Urinary bladder (tissue), 4 donors: Measurements from ENCODE around the gene RTP3. TPM values are rescaled to one million over a fixed set of nuclear protein-coding genes. Genes with fewer than 3 reads are reported as not detected.
"Not testable (repeated sequence)": the region's sequence is repeated elsewhere in the genome, so short reads cannot be mapped to it uniquely, and the experiment has no call there.

Experiments
- DNase-seq: peaks from one replicate; pipeline ENCODE4 v3.0.0-alpha.2; 2015; ENCODE audit errors: extremely low spot score
- H3K27ac ChIP-seq: one replicate; pipeline ENCODE4 v1.5.1; 2013; ENCODE audit warnings: low read depth, mild to moderate bottlenecking, moderate library complexity
- H3K36me3 ChIP-seq: one replicate; pipeline ENCODE4 v1.6.1; 2013; ENCODE audit warnings: mild to moderate bottlenecking, moderate library complexity; ENCODE audit not compliant: insufficient read depth
- H3K4me1 ChIP-seq: one replicate; pipeline ENCODE4 v1.6.1; 2013; ENCODE audit warnings: mild to moderate bottlenecking, moderate library complexity; ENCODE audit not compliant: insufficient read depth
- H3K4me3 ChIP-seq: one replicate; pipeline ENCODE4 v1.5.1; 2013; ENCODE audit warnings: low read depth, low read length
- WGBS: extraction: QIAGEN DNeasy Blood & Tissue Kit; methylation state at CpG from one replicate; pipeline ENCODE4 v1.1.7; 2013; 5-methylcytosine and 5-hydroxymethylcytosine counted together
- polyA plus RNA-seq: library from polyadenylated mRNA; stranded (reverse); fragments of 200-250 nt; gene quantifications from one replicate; pipeline ENCODE4 v1.2.3, GENCODE V29; 2013
- total RNA-seq: library from RNA; depleted of rRNA; stranded (reverse); fragments of >200 nt; gene quantifications from one replicate; pipeline ENCODE4 v1.2.3, GENCODE V29; 2014
- donor health status: healthy with polysubstance abuse.
- donor health status: healthy.

Gene RTP3
- total and polyA plus RNA-seq, 2 donors = not detected

DNA sequence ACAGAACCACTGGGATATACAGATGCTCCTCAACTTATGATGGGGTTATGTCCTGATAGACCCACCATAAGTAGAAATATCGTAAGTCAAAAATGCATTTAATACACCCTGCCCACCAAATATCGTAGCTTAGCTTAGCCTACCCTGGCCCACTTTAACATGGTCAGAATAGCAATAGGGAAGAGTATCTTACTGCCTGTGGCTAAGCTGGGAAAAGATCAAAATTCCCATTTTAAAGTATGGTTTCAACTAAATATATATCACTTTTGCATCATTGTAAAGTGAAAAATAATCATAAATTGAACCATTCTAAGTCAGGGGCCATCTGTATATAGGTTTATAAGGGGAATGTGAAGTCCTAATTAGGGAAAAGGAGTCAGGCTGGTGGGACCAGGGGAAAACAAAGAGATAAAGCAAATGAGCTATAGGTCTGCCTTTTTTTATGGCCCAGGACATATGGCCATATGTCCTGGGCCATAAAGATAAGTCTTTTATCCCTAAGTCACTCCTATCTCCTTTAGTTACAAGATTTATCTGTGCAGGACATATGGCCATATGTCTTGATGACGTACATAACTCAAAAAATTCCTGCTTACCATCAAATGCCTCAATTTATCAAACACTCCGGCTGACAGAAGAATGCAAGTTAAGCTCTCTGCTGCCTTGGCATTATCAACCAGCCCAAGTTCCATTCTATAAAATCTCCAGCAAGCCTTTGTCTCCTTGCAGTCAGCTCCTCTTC lies 11.2 kb downstream of the RTP3 start:
- 72% methylated on average over 4 of the region's 4 CpGs for WGBS
- H3K36me3 ChIP-seq = no peaks in the 10 kb centered on the region
- DNase-seq = no peak
- no peak overlapping the region for H3K27ac ChIP-seq
- H3K4me3 ChIP-seq = no peak overlapping the region
- no peaks in the 10 kb centered on the region for H3K4me1 ChIP-seq

DNA sequence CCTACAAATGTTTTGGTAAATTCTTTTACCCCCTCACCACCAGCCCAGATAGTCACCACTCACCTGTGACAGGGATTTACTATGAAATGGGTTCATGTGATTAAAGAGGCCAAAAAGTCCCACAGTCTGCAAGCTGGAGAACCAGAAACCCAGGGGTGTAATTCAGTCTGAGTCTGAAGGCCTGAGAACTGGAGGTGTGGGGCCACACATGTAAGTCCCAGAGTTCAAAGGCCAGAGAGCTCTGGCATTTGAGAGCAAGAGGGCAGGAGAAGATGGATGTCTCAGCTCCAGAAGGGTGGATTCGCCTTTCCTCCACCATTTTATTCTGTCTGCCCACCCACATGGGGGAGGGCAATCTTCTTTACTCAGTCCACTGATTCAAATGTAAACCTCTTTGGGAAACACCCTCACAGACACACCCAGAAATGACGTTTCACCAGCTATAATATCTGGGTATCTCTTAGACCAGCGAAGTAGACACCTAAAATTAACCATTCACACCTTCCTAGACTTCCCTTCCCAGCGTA lies 11.9 kb downstream of the RTP3 start:
- no peak for DNase-seq
- 62% methylated on average over 4 of the region's 4 CpGs for WGBS
- no peaks in the 10 kb centered on the region for H3K4me1 ChIP-seq
- H3K27ac ChIP-seq = no peak overlapping the region
- no peak overlapping the region for H3K4me3 ChIP-seq
- no peaks in the 10 kb centered on the region for H3K36me3 ChIP-seq

DNA sequence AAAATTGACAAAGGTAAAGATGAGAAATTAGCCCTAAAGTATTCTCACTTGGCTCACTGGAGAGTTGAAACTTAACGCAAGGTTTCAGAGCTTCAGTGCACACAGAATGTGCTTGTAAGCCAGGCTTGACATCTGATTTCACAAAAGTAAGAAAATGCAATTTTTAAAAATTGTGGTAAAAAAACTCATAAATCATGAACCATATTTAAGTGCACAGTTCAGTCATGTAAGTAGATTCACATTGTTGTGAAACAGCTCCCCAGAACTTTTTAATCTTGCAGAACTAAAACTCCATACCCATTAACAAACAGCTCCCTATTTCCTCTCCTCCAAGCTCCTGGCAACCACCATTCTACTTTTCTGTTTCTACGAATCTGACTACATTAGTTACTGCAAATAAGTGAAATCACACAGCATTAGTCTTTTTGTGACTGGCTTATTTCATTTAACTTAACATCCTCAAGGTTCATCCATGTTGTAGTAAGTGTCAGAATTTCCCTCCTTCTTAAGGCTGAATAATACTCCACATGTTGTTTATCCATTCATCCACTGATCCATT lies 14.5 kb downstream of the RTP3 start:
- 76% methylated on average over 2 of the region's 2 CpGs for WGBS
- Histone ChIP-seq H3K36me3 (no peaks in the 10 kb centered on the region), H3K27ac (no peak overlapping the region), H3K4me1 (no peaks in the 10 kb centered on the region), H3K4me3 (no peak overlapping the region)
- no peak for DNase-seq

DNA sequence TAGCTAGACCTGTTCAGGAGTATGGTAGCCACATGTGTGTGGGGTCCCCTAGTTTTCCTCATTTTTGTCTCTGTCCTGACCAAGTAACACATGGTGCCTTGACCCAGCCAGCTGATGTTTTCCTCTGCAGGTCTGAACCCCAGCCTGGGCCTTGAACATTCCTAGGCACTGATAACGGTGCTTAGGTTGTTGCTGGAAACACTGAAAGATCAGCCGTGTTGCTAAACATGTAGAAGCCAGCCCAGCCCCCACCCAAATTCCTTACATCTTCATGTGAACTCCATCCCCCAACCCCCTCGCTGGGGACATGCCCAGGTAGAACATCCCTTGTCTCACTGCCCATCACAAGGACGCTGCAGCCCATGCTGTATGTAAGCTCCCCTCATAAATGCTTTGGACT lies 18.7 kb downstream of the RTP3 start:
- Histone ChIP-seq H3K36me3 (no peaks in the 10 kb centered on the region), H3K4me3 (no peak overlapping the region), H3K27ac (no peak overlapping the region), H3K4me1 (no peaks in the 10 kb centered on the region)
- no peak for DNase-seq
- WGBS = 85% methylated on average over 4 of the region's 4 CpGs

DNA sequence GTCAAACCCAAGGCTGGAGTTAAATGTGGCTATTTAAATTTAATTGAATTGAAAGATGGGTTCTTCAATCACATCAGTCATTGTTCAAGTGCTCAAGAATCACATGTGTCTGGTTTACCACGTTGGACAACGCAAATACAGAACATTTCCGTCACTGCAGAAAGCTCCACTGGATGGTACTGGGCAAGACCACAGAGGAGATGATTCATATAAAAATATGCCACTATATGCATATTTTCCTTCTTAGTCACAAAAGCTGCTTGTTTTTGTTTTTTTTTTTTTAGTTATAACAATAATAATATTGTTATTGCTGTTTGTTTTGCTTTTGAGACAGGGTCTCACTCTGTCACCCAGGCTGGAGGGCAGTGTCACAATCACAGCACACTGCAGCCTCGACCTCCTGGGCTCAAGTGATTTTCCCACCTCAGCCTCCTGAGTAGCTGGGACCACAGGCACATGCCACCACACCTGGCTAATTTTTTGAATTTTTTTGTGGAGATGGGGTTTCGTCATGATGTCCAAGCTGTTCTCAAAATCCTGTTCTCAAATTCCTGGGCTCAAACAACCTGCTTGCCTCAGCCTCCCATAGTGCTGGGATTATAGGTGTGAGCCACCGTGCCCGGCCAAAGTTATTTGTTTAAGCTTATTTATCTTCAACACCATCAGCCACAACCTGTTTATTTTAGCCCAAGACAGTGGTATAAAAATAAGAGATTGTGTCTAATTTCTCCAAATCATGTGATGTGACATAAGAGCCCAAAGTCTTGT lies 19.4 kb downstream of the RTP3 start:
- H3K27ac ChIP-seq = no peak overlapping the region
- no peaks in the 10 kb centered on the region for H3K36me3 ChIP-seq
- no peak overlapping the region for H3K4me3 ChIP-seq
- H3K4me1 ChIP-seq = no peaks in the 10 kb centered on the region
- WGBS = 84% methylated on average over 7 of the region's 7 CpGs
- no peak for DNase-seq

DNA sequence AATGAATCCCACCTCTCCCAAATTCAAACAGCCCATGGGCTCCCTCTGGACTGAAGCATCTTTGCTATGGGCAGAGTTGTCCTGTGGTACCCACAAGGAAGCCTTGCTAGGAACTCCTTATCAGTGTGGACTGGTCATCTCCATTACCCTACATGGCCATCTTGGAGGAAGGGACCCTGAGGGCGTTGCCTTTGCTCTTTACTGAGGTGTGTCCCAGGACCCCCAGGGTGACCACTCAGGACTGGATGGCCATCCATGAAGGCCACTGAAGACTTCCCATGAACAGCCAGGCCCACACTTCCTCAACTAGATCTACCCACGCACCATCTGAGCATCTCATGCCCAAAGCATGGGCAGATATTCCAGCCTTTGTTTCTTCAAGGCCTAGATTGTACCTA lies 20.0 kb downstream of the RTP3 start:
- no peak overlapping the region for H3K4me3 ChIP-seq
- 97% methylated on average over 2 of the region's 2 CpGs for WGBS
- no peaks in the 10 kb centered on the region for H3K36me3 ChIP-seq
- H3K4me1 ChIP-seq = no peaks in the 10 kb centered on the region
- no peak for DNase-seq
- H3K27ac ChIP-seq = no peak overlapping the region

DNA sequence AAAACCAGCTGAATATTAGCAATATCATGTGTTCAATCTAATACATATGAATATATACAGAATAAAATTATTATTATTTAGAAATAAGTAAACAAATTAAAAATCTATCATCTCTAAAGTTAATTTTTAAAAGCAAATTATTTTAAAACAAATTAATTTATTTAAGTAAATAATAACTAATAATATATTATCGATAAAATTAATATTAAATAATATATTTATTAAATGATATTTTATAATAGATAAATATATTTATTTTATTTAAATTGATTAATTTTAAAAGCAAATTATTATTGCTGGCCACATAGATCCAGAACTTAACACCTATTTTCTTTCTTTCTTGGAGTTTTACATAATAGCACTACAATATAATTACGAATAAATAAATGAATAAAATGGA lies 22.2 kb downstream of the RTP3 start:
- Histone ChIP-seq H3K36me3 (no peaks in the 10 kb centered on the region), H3K4me1 (no peaks in the 10 kb centered on the region), H3K27ac (no peak overlapping the region), H3K4me3 (no peak overlapping the region)
- no peak for DNase-seq
- over 99% methylated on average over 2 of the region's 2 CpGs for WGBS

DNA sequence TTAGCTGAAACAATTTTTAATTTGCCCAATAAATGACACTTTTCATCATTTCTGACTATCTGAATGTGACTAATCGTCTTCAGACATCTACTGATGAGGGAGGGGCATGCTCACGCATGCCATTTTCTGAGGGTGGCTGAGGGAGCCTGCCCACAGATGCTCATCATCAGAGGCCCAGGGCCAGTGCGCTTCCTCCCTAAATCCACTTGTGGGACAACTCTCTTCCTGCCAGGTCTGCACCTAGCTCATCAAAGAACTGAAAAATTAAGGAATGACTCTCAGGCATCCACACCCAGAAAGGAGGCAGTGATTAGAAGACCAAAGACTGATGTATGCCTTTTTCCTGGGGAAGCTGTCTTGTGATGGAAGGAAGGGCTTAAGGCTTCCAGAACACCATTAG lies 22.8 kb downstream of the RTP3 start:
- no peak for DNase-seq
- WGBS = 92% methylated on average over 3 of the region's 3 CpGs
- H3K4me1 ChIP-seq = no peaks in the 10 kb centered on the region
- H3K27ac ChIP-seq = no peak overlapping the region
- H3K4me3 ChIP-seq = no peak overlapping the region
- H3K36me3 ChIP-seq = no peaks in the 10 kb centered on the region

DNA sequence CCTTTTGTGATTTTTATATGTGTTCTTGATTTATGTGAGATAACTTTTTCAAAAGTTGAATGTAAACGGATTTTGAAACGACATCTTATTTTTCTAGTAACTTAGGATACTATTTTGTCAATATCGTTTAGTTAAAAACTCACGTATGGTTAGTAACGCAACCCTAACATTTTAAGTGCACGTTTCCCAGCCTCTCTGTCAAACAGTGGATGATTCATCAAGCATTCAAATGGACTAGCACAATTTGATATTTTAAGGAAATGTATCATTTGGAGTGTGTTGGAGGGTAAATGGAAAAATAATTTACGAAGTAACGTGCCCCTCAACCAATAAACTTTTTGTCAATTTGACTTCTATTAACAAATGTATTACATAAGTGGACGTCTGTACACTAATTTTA lies 23.3 kb downstream of the RTP3 start:
- 87% methylated on average over 9 of the region's 9 CpGs for WGBS

DNA sequence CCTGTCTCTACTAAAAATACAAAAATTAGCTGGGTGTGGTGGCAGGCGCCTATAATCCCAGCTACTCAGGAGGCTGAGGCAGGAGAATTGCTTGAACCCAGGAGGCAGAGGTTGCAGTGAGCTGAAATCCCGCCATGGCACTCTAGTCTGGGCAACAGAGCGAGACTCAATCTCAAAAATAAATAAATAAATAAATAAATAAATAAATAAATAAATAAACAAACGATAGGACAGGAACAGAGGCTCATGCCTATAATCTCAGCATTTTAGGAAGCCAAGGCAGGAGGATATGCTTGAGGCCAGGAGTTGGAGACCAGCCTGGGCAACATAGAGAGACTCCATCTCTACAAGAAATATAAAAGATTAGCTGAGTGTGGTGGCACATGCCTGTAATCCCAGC lies 24.4 kb downstream of the RTP3 start:
- not testable (repeated sequence) for H3K27ac ChIP-seq, DNase-seq, H3K4me3 ChIP-seq, H3K36me3 ChIP-seq, H3K4me1 ChIP-seq
- 87% methylated on average over 4 of the region's 4 CpGs for WGBS

More for the DNA sequence above, 23.3 kb downstream of the RTP3 start:
- no peak for DNase-seq
- no peaks in the 10 kb centered on the region for H3K36me3 ChIP-seq
- H3K4me1 ChIP-seq = no peaks in the 10 kb centered on the region
- H3K27ac ChIP-seq = no peak overlapping the region
- H3K4me3 ChIP-seq = no peak overlapping the region

DNA sequence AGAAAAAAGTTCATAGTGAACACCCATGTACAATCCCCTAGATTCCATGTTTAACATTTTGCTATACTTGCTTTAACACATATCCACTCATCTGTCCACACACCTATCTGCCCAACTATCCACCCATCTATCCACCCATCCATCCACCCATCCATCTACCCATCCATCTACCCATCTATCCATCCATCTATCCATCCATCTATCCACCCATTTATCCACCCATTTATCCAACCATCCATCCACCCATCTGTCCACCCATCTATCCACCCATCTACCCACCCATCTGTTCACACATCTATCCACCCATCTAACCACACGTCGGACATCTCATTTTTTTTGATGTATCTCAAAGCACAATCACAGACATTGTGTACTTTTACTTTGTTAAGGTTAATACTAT lies 25.8 kb downstream of the RTP3 start:
- Histone ChIP-seq H3K4me1 (no peaks in the 10 kb centered on the region), H3K27ac (no peak overlapping the region), H3K4me3 (no peak overlapping the region), H3K36me3 (no peaks in the 10 kb centered on the region)
- no peak for DNase-seq
- WGBS = 93% methylated on average over 2 of the region's 2 CpGs

DNA sequence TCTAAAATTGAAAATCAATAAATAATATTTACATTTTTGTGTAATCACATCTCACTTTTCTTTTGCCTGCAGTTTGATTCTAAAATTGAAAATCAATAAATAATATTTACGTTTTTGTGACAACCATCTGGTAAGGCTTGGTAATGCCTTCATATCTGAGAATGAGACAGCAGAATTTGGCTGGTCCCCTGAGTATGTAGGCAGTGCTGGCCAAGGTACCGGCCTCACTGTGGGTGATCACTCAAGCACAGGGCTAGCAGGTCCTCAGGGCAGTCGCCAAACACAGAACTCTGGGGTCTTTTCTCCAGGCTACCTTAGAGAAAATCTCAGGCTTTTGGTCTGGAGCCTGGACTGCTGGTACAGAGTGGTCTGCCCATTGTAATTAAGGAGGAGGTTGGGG lies 26.2 kb downstream of the RTP3 start:
- Histone ChIP-seq H3K27ac (no peak overlapping the region), H3K4me3 (no peak overlapping the region), H3K36me3 (no peaks in the 10 kb centered on the region), H3K4me1 (no peaks in the 10 kb centered on the region)
- no peak for DNase-seq
- WGBS = 80% methylated on average over 3 of the region's 3 CpGs

DNA sequence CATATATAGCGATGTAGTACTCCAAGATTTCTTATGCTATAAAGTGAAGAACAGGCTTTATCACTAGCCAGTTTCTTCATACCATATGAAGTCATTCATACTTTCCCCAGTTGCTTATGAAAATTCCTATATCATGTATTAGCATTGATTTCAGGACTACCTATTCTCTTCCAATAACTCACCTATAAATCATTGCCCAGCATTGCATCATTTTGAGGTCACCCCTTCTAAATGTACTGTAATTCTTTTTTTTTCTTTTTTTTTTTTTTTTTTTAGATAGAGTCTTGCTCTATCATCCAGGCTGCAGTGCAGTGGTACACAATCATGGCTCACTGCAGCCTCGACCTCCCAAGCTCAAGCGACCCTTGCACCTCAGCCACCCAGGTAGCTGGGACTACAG lies 27.1 kb downstream of the RTP3 start:
- Histone ChIP-seq H3K27ac (no peak overlapping the region), H3K4me3 (no peak overlapping the region), H3K4me1 (no peaks in the 10 kb centered on the region), H3K36me3 (no peaks in the 10 kb centered on the region)
- 96% methylated on average over 3 of the region's 3 CpGs for WGBS
- DNase-seq = no peak

DNA sequence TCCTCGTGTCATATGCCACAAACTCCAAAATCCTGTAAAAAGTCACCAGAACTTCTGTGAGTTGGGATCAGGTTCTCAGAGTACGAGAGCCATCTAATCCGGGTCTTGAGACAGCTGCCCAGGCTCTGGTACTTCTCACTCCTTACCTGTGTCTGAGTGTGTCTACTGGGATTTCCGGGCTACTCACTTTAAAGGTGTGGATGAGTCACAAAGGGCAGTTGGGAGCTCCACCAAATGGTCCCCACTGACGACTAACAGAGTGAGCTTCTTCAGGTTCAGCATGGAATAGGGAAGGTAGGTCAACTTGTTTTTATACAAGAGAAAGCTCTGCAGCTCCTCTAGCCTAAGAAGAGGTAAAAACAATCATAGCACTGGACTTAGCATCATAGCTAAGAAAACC lies 29.5 kb downstream of the RTP3 start:
- no peak overlapping the region for H3K4me3 ChIP-seq
- WGBS = 85% methylated on average over 5 of the region's 5 CpGs
- no peaks in the 10 kb centered on the region for H3K4me1 ChIP-seq
- H3K36me3 ChIP-seq = no peaks in the 10 kb centered on the region
- no peak overlapping the region for H3K27ac ChIP-seq
- DNase-seq = no peak
